HepG2 (cell line): ENCODE results near the gene SOCS3. TPM values are rescaled to one million over a fixed set of nuclear protein-coding genes. Genes with fewer than 3 reads are reported as not detected.

Experiments
- EP300 ChIP-seq, 3 experiments: sonication (generic) in 1 of 3; formaldehyde crosslinking in 1 of 3; IDR thresholded peaks; 2 replicates each; pipeline versions ENCODE4 v1.5.1 to v1.6.1; 2011 to 2020; ENCODE audit warnings: low read depth in 2 of 3, low read length in 2 of 3, borderline replicate concordance in 1 of 3, improper control_type of control experiment in 1 of 3, mild to moderate bottlenecking in 1 of 3, missing genetic modification reagents in 1 of 3, moderate library complexity in 1 of 3
- ERF ChIP-seq: IDR thresholded peaks from 2 replicates; pipeline ENCODE4 v1.6.1; 2018; ENCODE audit warnings: missing biosample characterization, missing genetic modification reagents
- GATAD2A ChIP-seq: IDR thresholded peaks from 2 replicates; pipeline ENCODE4 v1.6.1; 2016
- HES4 ChIP-seq: sonication (generic); formaldehyde crosslinking; IDR thresholded peaks from 2 replicates; pipeline ENCODE4 v1.9.0; 2021; ENCODE audit warnings: mild to moderate bottlenecking, missing genetic modification reagents, borderline replicate concordance
- HNRNPUL1 ChIP-seq: fragments of 200-400 bp; formaldehyde crosslinking; IDR thresholded peaks from 2 replicates; pipeline ENCODE4 v1.6.1; 2017; ENCODE audit warnings: low read depth, mild to moderate bottlenecking, low read length, moderate library complexity
- KDM1A ChIP-seq: IDR thresholded peaks from 2 replicates; pipeline ENCODE4 v1.6.1; 2016; ENCODE audit warnings: missing compliant biosample characterization
- MIER3 ChIP-seq: IDR thresholded peaks from 2 replicates; pipeline ENCODE4 v1.6.1; 2016; ENCODE audit warnings: missing compliant biosample characterization, borderline replicate concordance
- RARA ChIP-seq: IDR thresholded peaks from 2 replicates; pipeline ENCODE4 v1.6.1; 2016; ENCODE audit warnings: missing genetic modification reagents, missing compliant biosample characterization
- SIX4 ChIP-seq: sonication (generic); formaldehyde crosslinking; IDR thresholded peaks from 2 replicates; pipeline ENCODE4 v1.4.0; 2020; ENCODE audit warnings: missing genetic modification reagents
- SMAD3 ChIP-seq: sonication (generic); formaldehyde crosslinking; IDR thresholded peaks from 2 replicates; pipeline ENCODE4 v1.4.0; 2020; ENCODE audit warnings: missing genetic modification reagents
- THAP11 ChIP-seq: IDR thresholded peaks from 2 replicates; pipeline ENCODE4 v1.6.1; 2016; ENCODE audit warnings: missing biosample characterization, missing genetic modification reagents
- ZBTB3 ChIP-seq: sonication (generic); formaldehyde crosslinking; IDR thresholded peaks from 2 replicates; pipeline ENCODE4 v1.4.0; 2020; ENCODE audit warnings: low read depth, mild to moderate bottlenecking, moderate library complexity, missing genetic modification reagents, borderline replicate concordance
- ZNF34 ChIP-seq: sonication (generic); formaldehyde crosslinking; IDR thresholded peaks from 2 replicates; pipeline ENCODE4 v1.4.0; 2020; ENCODE audit warnings: mild to moderate bottlenecking, missing genetic modification reagents, borderline replicate concordance
- polyA plus RNA-seq, 8 experiments: library from polyadenylated mRNA; depleted of rRNA in 3 of 8; stranded (reverse) in 7 of 8; unstranded in 1 of 8; fragments of >200 nt; fragmentation: Illumina TruSeq in 4 of 8; extraction: Trizol in 4 of 8; gene quantifications; 2 replicates each; pipeline versions ENCODE4 v1.2.1 to v1.2.3, GENCODE V29; 2011 to 2016; ENCODE audit warnings: low read depth in 4 of 8, missing spikeins in 1 of 8, mixed read lengths in 1 of 8; ENCODE audit not compliant: insufficient read depth in 1 of 8
- total RNA-seq, 5 experiments: library from RNA; depleted of rRNA; stranded (reverse); fragments of >200 nt; fragmentation: Illumina TruSeq; extraction: Trizol; gene quantifications; 2 replicates each; pipeline ENCODE4 v1.2.3, GENCODE V29; 2016; ENCODE audit warnings: low read depth in 1 of 5
- TF ChIP-seq, protein P1 (sequence below), 2 experiments: fragments of 450-650 bp in 1 of 2; sonication (generic) in 1 of 2; formaldehyde crosslinking; IDR thresholded peaks; 2 replicates each; pipeline versions ENCODE4 v1.5.0 to v1.8.0; 2020 to 2022; ENCODE audit warnings: mild to moderate bottlenecking in 1 of 2, missing genetic modification reagents in 1 of 2
- TF ChIP-seq, protein P2 (sequence below): sonication (generic); formaldehyde crosslinking; IDR thresholded peaks from 2 replicates; pipeline ENCODE4 v1.4.0; 2020; ENCODE audit warnings: missing genetic modification reagents, borderline replicate concordance
- TF ChIP-seq, protein P3 (sequence below): sonication (generic); formaldehyde crosslinking; IDR thresholded peaks from 2 replicates; pipeline ENCODE4 v1.4.0; 2020; ENCODE audit warnings: missing genetic modification reagents
- TF ChIP-seq, protein P4 (sequence below): sonication (generic); formaldehyde crosslinking; IDR thresholded peaks from 2 replicates; pipeline ENCODE4 v1.5.0; 2020; ENCODE audit warnings: missing genetic modification reagents, mild to moderate bottlenecking, borderline replicate concordance
- TF ChIP-seq, protein P5 (sequence below): sonication (generic); formaldehyde crosslinking; IDR thresholded peaks from 2 replicates; pipeline ENCODE4 v1.5.0; 2020; ENCODE audit warnings: mild to moderate bottlenecking, missing genetic modification reagents
- TF ChIP-seq, protein P6 (sequence below): sonication (generic); formaldehyde crosslinking; conservative IDR thresholded peaks from 2 replicates; pipeline ENCODE4 v1.4.0; 2020; ENCODE audit warnings: missing genetic modification reagents

SOCS3 gene
- total and polyA plus RNA-seq, 2 of the 13 experiments (the other 11 are each of a cell fraction or from before 2014, with no cell fraction given) = 0.77 to 2.4 TPM

DNA sequence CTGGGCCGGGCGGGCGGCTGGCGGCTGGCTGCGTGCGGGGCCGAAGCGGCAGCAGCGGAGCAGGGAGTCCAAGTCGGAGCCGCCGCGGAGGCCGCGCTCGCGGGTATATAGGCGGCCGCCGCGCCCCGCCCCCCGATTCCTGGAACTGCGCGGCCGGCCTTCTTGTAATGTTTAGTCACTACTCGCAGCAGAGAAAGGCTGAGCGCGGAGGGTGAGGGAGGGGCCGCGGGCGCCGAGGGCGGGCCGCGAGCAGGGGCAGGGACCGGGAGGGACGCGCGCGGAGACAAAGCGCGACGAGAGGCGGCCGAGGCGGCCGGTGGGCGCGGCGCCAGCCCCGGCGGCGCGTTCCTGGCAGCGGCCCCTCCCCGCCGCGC, at the start of gene SOCS3 (continued):
- TF ChIP-seq, protein P1, sequence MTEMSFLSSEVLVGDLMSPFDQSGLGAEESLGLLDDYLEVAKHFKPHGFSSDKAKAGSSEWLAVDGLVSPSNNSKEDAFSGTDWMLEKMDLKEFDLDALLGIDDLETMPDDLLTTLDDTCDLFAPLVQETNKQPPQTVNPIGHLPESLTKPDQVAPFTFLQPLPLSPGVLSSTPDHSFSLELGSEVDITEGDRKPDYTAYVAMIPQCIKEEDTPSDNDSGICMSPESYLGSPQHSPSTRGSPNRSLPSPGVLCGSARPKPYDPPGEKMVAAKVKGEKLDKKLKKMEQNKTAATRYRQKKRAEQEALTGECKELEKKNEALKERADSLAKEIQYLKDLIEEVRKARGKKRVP (CRISPR knock-in tag; IDR thresholded peaks at IDR 0.05) = 0 out of 4 replicates have a peak, but pooled peaks of 1 of the 2 experiments have one; percentile 70
- no peak for TF ChIP-seq ZBTB3 (CRISPR knock-in tag)
- TF ChIP-seq, protein P2, sequence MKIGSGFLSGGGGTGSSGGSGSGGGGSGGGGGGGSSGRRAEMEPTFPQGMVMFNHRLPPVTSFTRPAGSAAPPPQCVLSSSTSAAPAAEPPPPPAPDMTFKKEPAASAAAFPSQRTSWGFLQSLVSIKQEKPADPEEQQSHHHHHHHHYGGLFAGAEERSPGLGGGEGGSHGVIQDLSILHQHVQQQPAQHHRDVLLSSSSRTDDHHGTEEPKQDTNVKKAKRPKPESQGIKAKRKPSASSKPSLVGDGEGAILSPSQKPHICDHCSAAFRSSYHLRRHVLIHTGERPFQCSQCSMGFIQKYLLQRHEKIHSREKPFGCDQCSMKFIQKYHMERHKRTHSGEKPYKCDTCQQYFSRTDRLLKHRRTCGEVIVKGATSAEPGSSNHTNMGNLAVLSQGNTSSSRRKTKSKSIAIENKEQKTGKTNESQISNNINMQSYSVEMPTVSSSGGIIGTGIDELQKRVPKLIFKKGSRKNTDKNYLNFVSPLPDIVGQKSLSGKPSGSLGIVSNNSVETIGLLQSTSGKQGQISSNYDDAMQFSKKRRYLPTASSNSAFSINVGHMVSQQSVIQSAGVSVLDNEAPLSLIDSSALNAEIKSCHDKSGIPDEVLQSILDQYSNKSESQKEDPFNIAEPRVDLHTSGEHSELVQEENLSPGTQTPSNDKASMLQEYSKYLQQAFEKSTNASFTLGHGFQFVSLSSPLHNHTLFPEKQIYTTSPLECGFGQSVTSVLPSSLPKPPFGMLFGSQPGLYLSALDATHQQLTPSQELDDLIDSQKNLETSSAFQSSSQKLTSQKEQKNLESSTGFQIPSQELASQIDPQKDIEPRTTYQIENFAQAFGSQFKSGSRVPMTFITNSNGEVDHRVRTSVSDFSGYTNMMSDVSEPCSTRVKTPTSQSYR (CRISPR knock-in tag) = peak; percentile 67; the same call in 1 of the 2 replicates
- 0 out of 2 replicates have a peak, but pooled peaks have one; percentile 77 for TF ChIP-seq ZNF34 (CRISPR knock-in tag)
- TF ChIP-seq, protein P3, sequence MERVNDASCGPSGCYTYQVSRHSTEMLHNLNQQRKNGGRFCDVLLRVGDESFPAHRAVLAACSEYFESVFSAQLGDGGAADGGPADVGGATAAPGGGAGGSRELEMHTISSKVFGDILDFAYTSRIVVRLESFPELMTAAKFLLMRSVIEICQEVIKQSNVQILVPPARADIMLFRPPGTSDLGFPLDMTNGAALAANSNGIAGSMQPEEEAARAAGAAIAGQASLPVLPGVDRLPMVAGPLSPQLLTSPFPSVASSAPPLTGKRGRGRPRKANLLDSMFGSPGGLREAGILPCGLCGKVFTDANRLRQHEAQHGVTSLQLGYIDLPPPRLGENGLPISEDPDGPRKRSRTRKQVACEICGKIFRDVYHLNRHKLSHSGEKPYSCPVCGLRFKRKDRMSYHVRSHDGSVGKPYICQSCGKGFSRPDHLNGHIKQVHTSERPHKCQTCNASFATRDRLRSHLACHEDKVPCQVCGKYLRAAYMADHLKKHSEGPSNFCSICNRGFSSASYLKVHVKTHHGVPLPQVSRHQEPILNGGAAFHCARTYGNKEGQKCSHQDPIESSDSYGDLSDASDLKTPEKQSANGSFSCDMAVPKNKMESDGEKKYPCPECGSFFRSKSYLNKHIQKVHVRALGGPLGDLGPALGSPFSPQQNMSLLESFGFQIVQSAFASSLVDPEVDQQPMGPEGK (CRISPR knock-in tag) = peak; percentile 89
- TF ChIP-seq, protein P4, sequence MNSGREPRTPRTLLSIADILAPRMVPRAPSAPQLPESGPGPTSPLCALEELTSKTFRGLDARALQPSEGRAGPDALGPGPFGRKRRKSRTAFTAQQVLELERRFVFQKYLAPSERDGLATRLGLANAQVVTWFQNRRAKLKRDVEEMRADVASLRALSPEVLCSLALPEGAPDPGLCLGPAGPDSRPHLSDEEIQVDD = 0 out of 2 replicates have a peak, but pooled peaks have one; percentile 24
- TF ChIP-seq THAP11 (CRISPR knock-in tag) = 0 out of 2 replicates have a peak, but pooled peaks have one; percentile 46
- no peak for TF ChIP-seq HNRNPUL1
- no peak for TF ChIP-seq KDM1A (CRISPR knock-in tag)
- 0 out of 2 replicates have a peak, but pooled peaks have one; percentile 14 for TF ChIP-seq GATAD2A (CRISPR knock-in tag)
- no peak; the same call in 1 of the 2 replicates for TF ChIP-seq HES4 (CRISPR knock-in tag)
- 0 out of 2 replicates have a peak, but pooled peaks have one; percentile 14 for TF ChIP-seq SIX4 (CRISPR knock-in tag)
- TF ChIP-seq, protein P5, sequence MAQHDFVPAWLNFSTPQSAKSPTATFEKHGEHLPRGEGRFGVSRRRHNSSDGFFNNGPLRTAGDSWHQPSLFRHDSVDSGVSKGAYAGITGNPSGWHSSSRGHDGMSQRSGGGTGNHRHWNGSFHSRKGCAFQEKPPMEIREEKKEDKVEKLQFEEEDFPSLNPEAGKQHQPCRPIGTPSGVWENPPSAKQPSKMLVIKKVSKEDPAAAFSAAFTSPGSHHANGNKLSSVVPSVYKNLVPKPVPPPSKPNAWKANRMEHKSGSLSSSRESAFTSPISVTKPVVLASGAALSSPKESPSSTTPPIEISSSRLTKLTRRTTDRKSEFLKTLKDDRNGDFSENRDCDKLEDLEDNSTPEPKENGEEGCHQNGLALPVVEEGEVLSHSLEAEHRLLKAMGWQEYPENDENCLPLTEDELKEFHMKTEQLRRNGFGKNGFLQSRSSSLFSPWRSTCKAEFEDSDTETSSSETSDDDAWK (CRISPR knock-in tag) = no peak
- TF ChIP-seq, protein P6, sequence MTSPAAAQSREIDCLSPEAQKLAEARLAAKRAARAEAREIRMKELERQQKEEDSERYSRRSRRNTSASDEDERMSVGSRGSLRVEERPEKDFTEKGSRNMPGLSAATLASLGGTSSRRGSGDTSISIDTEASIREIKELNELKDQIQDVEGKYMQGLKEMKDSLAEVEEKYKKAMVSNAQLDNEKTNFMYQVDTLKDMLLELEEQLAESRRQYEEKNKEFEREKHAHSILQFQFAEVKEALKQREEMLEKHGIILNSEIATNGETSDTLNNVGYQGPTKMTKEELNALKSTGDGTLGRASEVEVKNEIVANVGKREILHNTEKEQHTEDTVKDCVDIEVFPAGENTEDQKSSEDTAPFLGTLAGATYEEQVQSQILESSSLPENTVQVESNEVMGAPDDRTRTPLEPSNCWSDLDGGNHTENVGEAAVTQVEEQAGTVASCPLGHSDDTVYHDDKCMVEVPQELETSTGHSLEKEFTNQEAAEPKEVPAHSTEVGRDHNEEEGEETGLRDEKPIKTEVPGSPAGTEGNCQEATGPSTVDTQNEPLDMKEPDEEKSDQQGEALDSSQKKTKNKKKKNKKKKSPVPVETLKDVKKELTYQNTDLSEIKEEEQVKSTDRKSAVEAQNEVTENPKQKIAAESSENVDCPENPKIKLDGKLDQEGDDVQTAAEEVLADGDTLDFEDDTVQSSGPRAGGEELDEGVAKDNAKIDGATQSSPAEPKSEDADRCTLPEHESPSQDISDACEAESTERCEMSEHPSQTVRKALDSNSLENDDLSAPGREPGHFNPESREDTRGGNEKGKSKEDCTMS (CRISPR knock-in tag) = no peak
- TF ChIP-seq RARA = peak; percentile 65
- 0 out of 2 replicates have a peak, but pooled peaks have one; percentile 26 for TF ChIP-seq SMAD3
- peak in 1 of 2 experiments; percentile 5; a peak in 1 of 4 replicates for TF ChIP-seq EP300 (IDR thresholded peaks at IDR 0.05; ENCODE audit: low read depth in 2 of 2, low read length in 2 of 2)
- no peak for TF ChIP-seq EP300 (CRISPR knock-in tag; IDR thresholded peaks at IDR 0.05; ENCODE audit: borderline replicate concordance)
- no peak for TF ChIP-seq MIER3 (CRISPR knock-in tag)
- TF ChIP-seq ERF (CRISPR knock-in tag) = peak; percentile 52; the same call in 1 of the 2 replicates
